ENCODE results near the gene RECQL5.

RECQL5 gene

DNA sequence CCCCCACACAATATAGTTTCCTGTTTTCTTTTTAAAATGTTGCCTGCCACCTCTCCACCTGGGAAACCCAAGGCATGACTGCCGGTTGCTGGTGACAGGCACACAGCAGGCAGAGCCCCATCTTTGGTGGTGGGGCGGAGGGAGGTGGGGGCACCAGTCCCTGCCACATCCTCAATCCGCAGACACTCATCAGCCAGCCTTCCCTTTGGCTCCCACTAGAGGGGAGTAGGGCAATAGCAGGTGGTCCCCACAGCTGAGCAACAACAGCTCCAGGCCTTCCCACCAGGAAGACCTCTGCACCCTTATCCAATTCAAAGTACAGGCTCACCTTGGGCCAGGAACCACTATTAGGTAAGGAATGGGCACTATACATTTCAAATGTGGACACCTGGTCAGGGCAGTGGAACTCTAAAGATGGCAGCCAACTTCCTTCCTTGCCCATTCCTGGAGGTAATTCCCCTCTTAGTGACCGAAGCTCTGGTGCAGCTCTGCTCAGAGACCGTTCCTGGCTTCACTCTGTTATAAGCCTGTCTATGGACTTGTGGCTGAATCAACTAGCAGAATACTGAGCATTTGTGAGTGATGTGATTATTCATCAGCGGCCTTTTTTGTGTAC, 13.9 kb downstream of the RECQL5 start:
- Histone ChIP-seq H3K4me1 (ENCODE audit: control insufficient read depth in 2 of 2, insufficient read depth in 2 of 2, low read length in 2 of 2) (peaks cover 0 to 7% of the 10 kb centered on the region in 2 donors), H3K9ac (ENCODE audit: low read depth in 1 of 2, low read length in 2 of 2) (no peak overlapping the region), H3K27me3 (ENCODE audit: control insufficient read depth in 2 of 2, insufficient read depth in 2 of 2, low read length in 2 of 2) (no peaks in the 10 kb centered on the region), H3K4me3 (ENCODE audit: low read length in 2 of 2) (no peak overlapping the region), H3K27ac (ENCODE audit: low read depth in 2 of 2, low read length in 2 of 2) (no peak overlapping the region), H3K36me3 (ENCODE audit: control insufficient read depth in 2 of 2, insufficient read depth in 2 of 2, low read length in 2 of 2) (peaks cover 11 to 26% of the 10 kb centered on the region in 2 donors), H3K9me3 (ENCODE audit: control insufficient read depth in 2 of 2, low read length in 2 of 2) (no peaks in the 10 kb centered on the region)

DNA sequence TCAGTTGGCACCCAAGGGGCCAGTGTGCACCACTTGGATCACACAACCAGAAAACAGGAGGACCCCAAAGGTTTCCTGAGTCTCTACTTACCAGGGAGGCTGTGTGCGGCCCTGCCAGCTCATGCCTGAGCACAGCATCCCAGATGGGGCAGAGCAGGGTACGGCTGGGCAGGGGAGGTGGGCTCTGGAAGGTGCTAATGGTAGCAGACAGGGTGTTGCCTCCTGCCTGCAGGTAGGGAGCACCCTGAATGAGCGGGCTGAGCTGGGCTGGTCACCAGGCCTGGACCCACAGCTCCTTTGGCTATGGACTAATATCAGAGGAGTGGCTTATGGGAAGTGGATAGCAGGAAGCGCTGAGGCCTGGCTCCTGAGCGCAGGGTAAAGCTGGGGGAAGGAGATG, 14.6 kb downstream of the RECQL5 start:
- H3K9ac ChIP-seq (ENCODE audit: low read depth in 1 of 2, low read length in 2 of 2), result no peak overlapping the region
- H3K4me1 ChIP-seq (ENCODE audit: control insufficient read depth in 2 of 2, insufficient read depth in 2 of 2, low read length in 2 of 2), result peaks cover 0 to 7% of the 10 kb centered on the region in 2 donors
- peaks cover 10 to 25% of the 10 kb centered on the region in 2 donors for H3K36me3 ChIP-seq (ENCODE audit: control insufficient read depth in 2 of 2, insufficient read depth in 2 of 2, low read length in 2 of 2)
- H3K27me3 ChIP-seq (ENCODE audit: control insufficient read depth in 2 of 2, insufficient read depth in 2 of 2, low read length in 2 of 2), result no peaks in the 10 kb centered on the region
- H3K4me3 ChIP-seq (ENCODE audit: low read length in 2 of 2), result no peak overlapping the region
- no peaks in the 10 kb centered on the region for H3K9me3 ChIP-seq (ENCODE audit: control insufficient read depth in 2 of 2, low read length in 2 of 2)
- H3K27ac ChIP-seq (ENCODE audit: low read depth in 2 of 2, low read length in 2 of 2), result no peak overlapping the region

DNA sequence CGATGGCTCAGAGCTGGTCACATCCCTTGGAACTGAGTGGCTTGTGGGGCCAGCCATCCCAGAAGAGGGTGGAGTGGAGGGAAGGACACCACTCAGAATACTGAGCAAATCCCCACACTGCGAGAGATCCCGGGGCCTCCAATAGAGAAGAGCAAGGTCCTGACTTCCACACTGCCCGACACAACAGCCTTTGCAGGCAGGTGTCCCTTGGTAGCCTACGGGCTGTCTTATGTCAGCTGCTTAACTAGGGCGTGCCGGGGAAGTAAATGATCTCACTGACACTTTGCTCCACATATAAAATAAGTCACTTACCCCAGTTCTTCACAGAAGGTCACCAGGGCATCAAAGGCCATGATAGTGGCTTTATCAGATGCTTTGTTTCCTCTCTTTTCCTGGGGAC, 16.1 kb downstream of the RECQL5 start:
- no peaks in the 10 kb centered on the region for H3K9me3 ChIP-seq (ENCODE audit: control insufficient read depth in 2 of 2, low read length in 2 of 2)
- peaks cover 10 to 23% of the 10 kb centered on the region in 2 donors for H3K36me3 ChIP-seq (ENCODE audit: control insufficient read depth in 2 of 2, insufficient read depth in 2 of 2, low read length in 2 of 2)
- peak overlapping the region; percentile 74 to 82 for H3K27ac ChIP-seq (ENCODE audit: low read depth in 2 of 2, low read length in 2 of 2)
- H3K9ac ChIP-seq (ENCODE audit: low read depth in 1 of 2, low read length in 2 of 2), result peak overlapping the region; percentile 14 to 50
- no peaks in the 10 kb centered on the region for H3K27me3 ChIP-seq (ENCODE audit: control insufficient read depth in 2 of 2, insufficient read depth in 2 of 2, low read length in 2 of 2)
- H3K4me1 ChIP-seq (ENCODE audit: control insufficient read depth in 2 of 2, insufficient read depth in 2 of 2, low read length in 2 of 2), result peaks cover 9 to 18% of the 10 kb centered on the region in 2 donors
- H3K4me3 ChIP-seq (ENCODE audit: low read length in 2 of 2), result no peak overlapping the region

DNA sequence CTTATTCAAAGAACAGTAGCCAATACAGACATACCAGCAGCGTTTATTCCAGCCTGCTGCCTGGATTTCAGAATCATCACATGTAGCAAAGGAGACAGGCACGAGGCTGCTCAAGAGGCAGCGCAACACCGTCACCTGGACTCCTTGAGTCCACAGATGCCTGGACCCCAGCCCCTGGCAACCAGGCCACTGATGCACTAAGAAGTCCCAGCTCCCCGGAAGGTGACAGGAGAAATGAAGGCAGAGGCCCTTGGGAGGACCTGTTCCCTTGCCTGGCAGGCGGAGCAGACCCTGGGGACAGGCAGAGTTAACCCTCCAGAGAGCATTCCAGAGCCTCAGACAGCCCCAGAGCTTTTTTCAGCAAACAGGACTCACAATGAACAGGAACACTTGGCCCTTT, 17.3 kb downstream of the RECQL5 start:
- no peak overlapping the region for H3K27ac ChIP-seq (ENCODE audit: low read depth in 2 of 2, low read length in 2 of 2)
- H3K36me3 ChIP-seq (ENCODE audit: control insufficient read depth in 2 of 2, insufficient read depth in 2 of 2, low read length in 2 of 2), result peaks cover 10 to 23% of the 10 kb centered on the region in 2 donors
- no peak overlapping the region for H3K9ac ChIP-seq (ENCODE audit: low read depth in 1 of 2, low read length in 2 of 2)

DNA sequence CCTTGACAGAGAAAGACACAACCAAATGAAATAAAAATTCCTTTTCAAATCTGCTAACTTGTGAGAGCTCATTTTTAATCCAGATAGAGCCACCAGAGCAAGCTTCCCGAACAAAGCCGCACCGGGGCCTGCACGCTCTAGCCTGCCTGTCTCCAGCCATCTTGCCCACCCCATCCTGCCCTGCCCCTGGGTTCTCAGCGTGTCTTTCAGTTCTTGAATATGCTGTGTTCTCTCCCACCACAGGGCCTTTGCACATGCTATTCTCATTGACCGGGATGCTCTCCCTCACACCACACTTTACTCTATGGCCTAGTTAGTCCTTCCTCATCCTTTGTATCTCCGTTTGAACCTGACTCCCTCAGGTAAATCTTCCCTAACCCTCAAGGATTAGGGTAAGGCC, 19.0 kb downstream of the RECQL5 start:
- Histone ChIP-seq H3K4me3 (ENCODE audit: low read length in 2 of 2) (no peak overlapping the region), H3K27me3 (ENCODE audit: control insufficient read depth in 2 of 2, insufficient read depth in 2 of 2, low read length in 2 of 2) (no peaks in the 10 kb centered on the region), H3K4me1 (ENCODE audit: control insufficient read depth in 2 of 2, insufficient read depth in 2 of 2, low read length in 2 of 2) (peaks cover 23 to 42% of the 10 kb centered on the region in 2 donors), H3K36me3 (ENCODE audit: control insufficient read depth in 2 of 2, insufficient read depth in 2 of 2, low read length in 2 of 2) (peaks cover 10 to 23% of the 10 kb centered on the region in 2 donors), H3K9me3 (ENCODE audit: control insufficient read depth in 2 of 2, low read length in 2 of 2) (no peaks in the 10 kb centered on the region), H3K9ac (ENCODE audit: low read depth in 1 of 2, low read length in 2 of 2) (no peak overlapping the region), H3K27ac (ENCODE audit: low read depth in 2 of 2, low read length in 2 of 2) (peak overlapping the region in 1 of 2 donors; percentile 98)

More for the DNA sequence above, 17.3 kb downstream of the RECQL5 start:
- Histone ChIP-seq H3K9me3 (ENCODE audit: control insufficient read depth in 2 of 2, low read length in 2 of 2) (no peaks in the 10 kb centered on the region), H3K4me1 (ENCODE audit: control insufficient read depth in 2 of 2, insufficient read depth in 2 of 2, low read length in 2 of 2) (peaks cover 16 to 30% of the 10 kb centered on the region in 2 donors), H3K27me3 (ENCODE audit: control insufficient read depth in 2 of 2, insufficient read depth in 2 of 2, low read length in 2 of 2) (no peaks in the 10 kb centered on the region), H3K4me3 (ENCODE audit: low read length in 2 of 2) (no peak overlapping the region)

DNA sequence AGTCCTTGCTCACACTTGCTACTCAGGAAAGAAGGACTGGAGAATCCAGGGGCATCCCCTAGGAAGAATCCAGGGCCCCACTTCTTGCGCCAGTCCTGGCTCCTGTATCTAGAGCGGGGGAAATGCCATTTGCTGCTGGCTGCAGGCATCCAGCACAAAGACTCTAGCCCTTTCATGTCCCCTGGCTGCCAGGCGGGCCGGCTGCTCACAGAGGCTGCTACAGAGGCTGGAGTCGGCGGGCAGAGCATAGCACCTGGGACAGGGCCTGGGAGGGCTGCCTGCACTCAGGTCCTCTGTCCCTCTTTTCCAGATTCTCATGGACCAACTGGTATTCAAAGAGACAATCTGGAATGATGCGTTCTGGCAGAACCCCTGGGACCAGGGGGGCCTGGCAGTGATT, 19.9 kb downstream of the RECQL5 start:
- Histone ChIP-seq H3K27ac (ENCODE audit: low read depth in 2 of 2, low read length in 2 of 2) (peak overlapping the region; percentile 98 to 99), H3K9ac (ENCODE audit: low read depth in 1 of 2, low read length in 2 of 2) (peak overlapping the region; percentile 14 to 78), H3K4me3 (ENCODE audit: low read length in 2 of 2) (peak overlapping the region in 1 of 2 donors; percentile 51)

DNA sequence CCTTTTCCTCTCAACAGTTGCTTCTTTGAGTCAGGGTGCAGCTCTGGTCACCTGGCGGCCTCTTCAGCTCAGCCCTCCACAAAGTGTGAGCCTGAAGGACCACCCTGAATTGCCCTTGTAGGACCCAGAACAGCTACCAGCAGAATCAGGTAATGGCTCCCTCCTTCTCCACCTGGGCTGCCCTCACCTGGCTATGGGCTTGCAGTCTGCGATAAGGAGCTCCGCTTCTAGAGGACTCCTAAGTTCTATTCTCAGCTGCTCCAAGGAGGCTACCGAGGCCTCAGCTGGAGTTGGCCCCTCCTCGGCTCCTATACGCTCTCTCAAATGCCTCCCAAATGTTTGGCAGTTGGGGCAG, 20.3 kb downstream of the RECQL5 start:
- Histone ChIP-seq H3K27me3 (ENCODE audit: control insufficient read depth in 2 of 2, insufficient read depth in 2 of 2, low read length in 2 of 2) (no peaks in the 10 kb centered on the region), H3K9me3 (ENCODE audit: control insufficient read depth in 2 of 2, low read length in 2 of 2) (no peaks in the 10 kb centered on the region), H3K9ac (ENCODE audit: low read depth in 1 of 2, low read length in 2 of 2) (peak overlapping the region; percentile 57 to 78), H3K4me1 (ENCODE audit: control insufficient read depth in 2 of 2, insufficient read depth in 2 of 2, low read length in 2 of 2) (peaks cover 35 to 55% of the 10 kb centered on the region in 2 donors), H3K27ac (ENCODE audit: low read depth in 2 of 2, low read length in 2 of 2) (peak overlapping the region; percentile 98 to 99), H3K36me3 (ENCODE audit: control insufficient read depth in 2 of 2, insufficient read depth in 2 of 2, low read length in 2 of 2) (peaks cover 10 to 20% of the 10 kb centered on the region in 2 donors), H3K4me3 (ENCODE audit: low read length in 2 of 2) (peak overlapping the region; percentile 51 to 59)

More for the DNA sequence above, 19.9 kb downstream of the RECQL5 start:
- no peaks in the 10 kb centered on the region for H3K27me3 ChIP-seq (ENCODE audit: control insufficient read depth in 2 of 2, insufficient read depth in 2 of 2, low read length in 2 of 2)
- H3K4me1 ChIP-seq (ENCODE audit: control insufficient read depth in 2 of 2, insufficient read depth in 2 of 2, low read length in 2 of 2), result peaks cover 30 to 50% of the 10 kb centered on the region in 2 donors
- peaks cover 10 to 20% of the 10 kb centered on the region in 2 donors for H3K36me3 ChIP-seq (ENCODE audit: control insufficient read depth in 2 of 2, insufficient read depth in 2 of 2, low read length in 2 of 2)
- H3K9me3 ChIP-seq (ENCODE audit: control insufficient read depth in 2 of 2, low read length in 2 of 2), result no peaks in the 10 kb centered on the region

DNA sequence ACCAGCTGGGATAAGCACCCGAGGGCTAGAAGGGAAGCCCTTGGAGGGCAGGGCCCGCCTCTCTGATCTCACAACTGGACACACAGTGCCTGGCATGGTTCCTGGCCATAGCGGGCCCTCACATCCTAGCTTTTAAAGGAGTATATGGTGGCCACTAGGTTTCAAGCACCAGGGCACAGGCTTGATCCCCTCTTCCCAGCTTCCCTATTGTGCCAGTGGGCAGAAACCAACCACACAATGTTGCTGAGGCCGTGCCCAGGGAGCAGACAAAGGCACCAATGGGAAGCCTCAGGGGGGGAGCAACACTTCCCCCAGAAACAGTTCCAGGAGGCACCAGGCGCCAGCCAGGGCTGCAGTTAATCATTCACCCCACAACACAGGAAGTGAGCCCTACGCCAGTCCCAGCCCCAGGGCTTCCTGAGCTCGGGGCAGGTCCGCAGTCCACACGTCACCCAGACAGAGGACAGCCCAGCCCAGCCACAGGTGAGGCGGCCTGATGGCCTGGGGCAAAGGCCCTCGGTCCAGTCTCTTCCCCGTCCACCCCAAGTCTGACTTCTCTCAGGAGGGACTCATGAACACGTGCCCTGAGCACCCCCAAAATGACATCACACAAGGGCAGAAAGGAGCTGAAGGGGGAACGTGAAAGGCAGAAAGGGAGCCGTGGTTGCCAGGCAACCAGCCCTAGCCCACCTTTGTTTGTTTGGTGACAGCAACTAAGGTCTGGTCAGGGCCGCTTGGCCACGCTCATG, 20.9 kb downstream of the RECQL5 start:
- Histone ChIP-seq H3K27ac (ENCODE audit: low read depth in 2 of 2, low read length in 2 of 2) (peak overlapping the region; percentile 98 to 99), H3K9me3 (ENCODE audit: control insufficient read depth in 2 of 2, low read length in 2 of 2) (no peaks in the 10 kb centered on the region), H3K9ac (ENCODE audit: low read depth in 1 of 2, low read length in 2 of 2) (peak overlapping the region; percentile 57 to 78), H3K4me3 (ENCODE audit: low read length in 2 of 2) (peak overlapping the region; percentile 51 to 59), H3K36me3 (ENCODE audit: control insufficient read depth in 2 of 2, insufficient read depth in 2 of 2, low read length in 2 of 2) (peaks cover 10 to 20% of the 10 kb centered on the region in 2 donors), H3K4me1 (ENCODE audit: control insufficient read depth in 2 of 2, insufficient read depth in 2 of 2, low read length in 2 of 2) (peaks cover 37 to 58% of the 10 kb centered on the region in 2 donors), H3K27me3 (ENCODE audit: control insufficient read depth in 2 of 2, insufficient read depth in 2 of 2, low read length in 2 of 2) (no peaks in the 10 kb centered on the region)

DNA sequence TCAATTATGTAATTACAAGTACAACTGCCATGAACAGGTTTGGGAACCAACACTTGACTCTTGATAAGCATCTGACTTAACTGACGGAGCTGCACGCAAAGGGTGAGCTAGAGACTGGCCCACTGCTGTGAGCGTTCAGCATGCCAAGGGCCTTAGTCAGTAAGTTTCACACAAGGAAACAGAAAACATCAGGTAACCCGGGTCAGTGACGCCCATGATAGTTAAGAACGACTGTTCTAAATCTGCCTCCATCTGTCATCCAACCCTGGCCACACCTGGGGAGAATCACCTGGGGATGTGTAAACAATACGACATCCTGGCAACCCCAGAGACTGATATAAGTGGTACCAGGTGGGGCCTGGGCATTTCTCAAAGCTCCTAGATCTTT, 21.5 kb downstream of the RECQL5 start:
- no peaks in the 10 kb centered on the region for H3K9me3 ChIP-seq (ENCODE audit: control insufficient read depth in 2 of 2, low read length in 2 of 2)
- peak overlapping the region; percentile 56 to 78 for H3K9ac ChIP-seq (ENCODE audit: low read depth in 1 of 2, low read length in 2 of 2)
- H3K4me3 ChIP-seq (ENCODE audit: low read length in 2 of 2), result peak overlapping the region; percentile 46 to 47
- H3K4me1 ChIP-seq (ENCODE audit: control insufficient read depth in 2 of 2, insufficient read depth in 2 of 2, low read length in 2 of 2), result peaks cover 37 to 56% of the 10 kb centered on the region in 2 donors
- no peaks in the 10 kb centered on the region for H3K27me3 ChIP-seq (ENCODE audit: control insufficient read depth in 2 of 2, insufficient read depth in 2 of 2, low read length in 2 of 2)
- H3K36me3 ChIP-seq (ENCODE audit: control insufficient read depth in 2 of 2, insufficient read depth in 2 of 2, low read length in 2 of 2), result peaks cover 5 to 14% of the 10 kb centered on the region in 2 donors
- H3K27ac ChIP-seq (ENCODE audit: low read depth in 2 of 2, low read length in 2 of 2), result peak overlapping the region; percentile 98 to 99

DNA sequence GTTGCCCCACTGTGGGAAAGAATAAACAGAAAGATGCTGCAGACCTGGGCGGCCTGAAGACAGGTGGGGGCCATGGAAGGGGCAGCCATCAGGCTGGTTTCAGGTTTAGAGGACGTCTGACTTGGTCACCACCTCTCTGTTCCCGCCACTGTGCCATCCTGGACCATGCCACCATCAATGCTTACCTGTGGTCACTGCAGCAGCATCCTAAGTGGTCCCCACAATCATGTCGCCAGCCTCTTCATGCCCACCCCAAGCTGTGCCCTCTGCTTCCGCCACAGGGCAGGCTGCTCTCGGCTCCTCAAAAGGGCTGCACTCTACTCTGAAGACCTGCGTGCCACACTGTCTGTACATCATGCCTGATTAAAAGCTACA, 23.3 kb downstream of the RECQL5 start:
- no peaks in the 10 kb centered on the region for H3K36me3 ChIP-seq (ENCODE audit: control insufficient read depth in 2 of 2, insufficient read depth in 2 of 2, low read length in 2 of 2)
- H3K27ac ChIP-seq (ENCODE audit: low read depth in 2 of 2, low read length in 2 of 2), result peak overlapping the region; percentile 74 to 88
- no peak overlapping the region for H3K4me3 ChIP-seq (ENCODE audit: low read length in 2 of 2)
- peak overlapping the region in 1 of 2 donors; percentile 27 for H3K9ac ChIP-seq (ENCODE audit: low read depth in 1 of 2, low read length in 2 of 2)
- H3K9me3 ChIP-seq (ENCODE audit: control insufficient read depth in 2 of 2, low read length in 2 of 2), result no peaks in the 10 kb centered on the region
- peaks cover 45 to 64% of the 10 kb centered on the region in 2 donors for H3K4me1 ChIP-seq (ENCODE audit: control insufficient read depth in 2 of 2, insufficient read depth in 2 of 2, low read length in 2 of 2)
- no peaks in the 10 kb centered on the region for H3K27me3 ChIP-seq (ENCODE audit: control insufficient read depth in 2 of 2, insufficient read depth in 2 of 2, low read length in 2 of 2)

Measured in mucosa of rectum (tissue), 2 donors.